GM12801 (cell line): ENCODE measurements around the gene GNB5.

Source experiments
- CTCF ChIP-seq: IDR thresholded peaks from one replicate; pipeline ENCODE4 v1.5.1; 2011; ENCODE audit warnings: control low read depth; ENCODE audit not compliant: insufficient read length; ENCODE audit errors: extremely low read depth

GNB5 gene

GRCh38 chr15:52146776-52147175 lies 44.4 kb downstream of the GNB5 start:
- no peak for TF ChIP-seq CTCF

GRCh38 chr15:52146261-52146660 lies 44.9 kb downstream of the GNB5 start:
- no peak for TF ChIP-seq CTCF

- no peak for TF ChIP-seq CTCF
These were observed 46.5 kb downstream of the GNB5 start for GRCh38 chr15:52144656-52145178.

- TF ChIP-seq CTCF: no peak
These were observed 47.3 kb downstream of the GNB5 start for GRCh38 chr15:52143873-52144272.

GRCh38 chr15:52140646-52141045 lies 50.5 kb downstream of the GNB5 start:
- no peak for TF ChIP-seq CTCF

GRCh38 chr15:52139599-52140462 lies 51.4 kb downstream of the GNB5 start:
- no peak for TF ChIP-seq CTCF

GRCh38 chr15:52137432-52138357 lies 53.5 kb downstream of the GNB5 start:
- TF ChIP-seq CTCF: no peak
